Karpas-422 (cell line): ENCODE results near the gene BAK1. TPM values are rescaled to one million over a fixed set of nuclear protein-coding genes. Genes with fewer than 3 reads are reported as not detected.

Experiments used
- small RNA-seq: library from RNA; depleted of rRNA; stranded (forward); fragments of <200 nt; gene quantifications from one replicate; pipeline ENCODE3, GENCODE V24; 2014
- total RNA-seq: library from RNA; depleted of rRNA; stranded (reverse); fragments of >200 nt; shearing (Covaris generic); gene quantifications from 2 replicates; pipeline ENCODE4 v1.2.3, GENCODE V29; 2014; ENCODE audit warnings: low replicate concordance; rRNA removed

Gene BAK1
- total RNA-seq, 1 experiment from 2014 or later, result 9.9 TPM

Small RNA genes lying within 50 kb of the gene (small RNA-seq; reads per million reads assigned to genes)
- gene RF00017, result not detected

Other genes with a start within 250 kb of the BAK1 start
- gene KIFC1, start 188.5 kb downstream of the BAK1 start, total RNA-seq, result 37.8 and 42.8 TPM in 2 replicates
- gene PHF1, start 169.3 kb downstream of the BAK1 start, total RNA-seq, result 32.6 and 66.6 TPM in 2 replicates
- gene CUTA, start 162.2 kb downstream of the BAK1 start, total RNA-seq, result 223 and 260 TPM in 2 replicates
- 16.3 and 16.7 TPM in 2 replicates for gene SYNGAP1, start 160.2 kb downstream of the BAK1 start, total RNA-seq
- gene ZBTB9, start 125.7 kb downstream of the BAK1 start, total RNA-seq, result 5.1 and 6.8 TPM in 2 replicates
- gene ITPR3, start 41.0 kb upstream of the BAK1 start, total RNA-seq, result 3.9 and 6.1 TPM in 2 replicates
- gene UQCC2, start 131.4 kb upstream of the BAK1 start, total RNA-seq, result 32.8 and 48.9 TPM in 2 replicates
- gene IP6K3, start 166.6 kb upstream of the BAK1 start, total RNA-seq, result not detected in 2 replicates
- gene LEMD2, start 208.9 kb upstream of the BAK1 start, total RNA-seq, result 32.8 and 42.1 TPM in 2 replicates
- not detected in 2 replicates for gene MLN, start 223.7 kb upstream of the BAK1 start, total RNA-seq